ENCODE measurements around the gene RALGDS. TPM values are rescaled to one million over a fixed set of nuclear protein-coding genes. Genes with fewer than 3 reads are reported as not detected.

The RALGDS gene
- total and polyA plus RNA-seq, 9 of the 15 experiments (the other 6 are each of a cell fraction or from before 2014, with no cell fraction given), result 0.75 to 43.3 (median 27.1) TPM

DNA sequence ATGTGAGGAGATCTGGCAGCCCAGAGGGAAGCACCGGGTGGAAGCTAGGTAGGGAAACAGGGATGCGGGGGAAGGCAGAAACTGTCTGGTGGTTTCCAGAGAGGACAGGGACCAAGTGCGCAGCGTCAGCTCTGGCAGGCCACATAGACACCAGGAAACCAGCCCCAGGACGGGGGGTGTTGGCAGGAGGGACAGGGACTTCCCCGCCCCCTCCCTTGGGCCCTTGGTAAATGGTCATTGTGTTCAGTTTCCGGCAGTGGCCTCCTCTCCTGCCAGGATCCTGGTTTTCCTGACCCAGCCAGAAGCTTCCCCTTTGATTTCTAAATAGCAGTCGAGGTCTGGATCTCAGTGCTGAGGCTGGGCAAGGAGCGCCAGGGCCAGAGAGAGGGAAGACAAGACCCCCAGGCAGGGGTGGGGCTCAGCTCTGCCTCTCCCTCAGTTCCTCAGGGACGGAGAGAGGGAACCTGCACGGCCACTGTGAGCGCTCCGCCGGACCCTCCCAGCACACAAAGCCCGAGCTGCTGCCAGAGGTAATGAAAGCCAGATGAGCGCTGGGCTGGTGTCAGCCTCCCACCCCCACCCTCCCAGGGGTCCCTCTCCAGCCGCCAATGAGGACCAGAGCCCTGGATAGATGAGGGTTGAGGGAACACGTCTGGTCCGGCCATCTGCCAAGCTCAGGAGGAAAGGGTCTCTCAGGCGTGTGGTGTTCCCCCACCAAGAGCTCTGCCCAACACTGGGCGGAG, 1.8 kb downstream of the RALGDS start:
- no peak for ATAC-seq
- intact Hi-C loops (cut with micrococcal nuclease), result no loop called here
- DNase-seq (ENCODE audit: extremely low read depth in 1 of 4, low spot score in 3 of 4), result no peak
- Histone ChIP-seq H4K20me1 (replicated peaks; ENCODE audit: control insufficient read depth, insufficient read depth, low read length) (peaks cover 16% of the 10 kb centered on the region), H3K4me2 (ENCODE audit: insufficient read depth, low read length) (peak overlapping the region; percentile 78), H3K4me3 (no peak overlapping the region), H3K36me3 (ENCODE audit: control insufficient read depth, insufficient read depth, low read length) (peaks cover 17% of the 10 kb centered on the region; the same call in 2 of the 3 replicates), H3K4me1 (replicated peaks in 1 of 2; ENCODE audit: control insufficient read depth in 2 of 2, insufficient read depth in 2 of 2, low read length in 2 of 2) (peaks cover 55 to 95% of the 10 kb centered on the region in 2 experiments), H3K27ac (ENCODE audit: extremely low read depth, low read depth, low read length) (no peak overlapping the region), H3K9ac (ENCODE audit: insufficient read depth in 1 of 2, low read depth in 2 of 2, low read length in 2 of 2) (peak overlapping the region; percentile 21 to 94; a peak in 3 of 4 replicates), H2AFZ (ENCODE audit: low read depth, low read length) (no peak overlapping the region), H3K9me1 (ENCODE audit: control insufficient read depth, insufficient read depth, low read length) (no peaks in the 10 kb centered on the region), H3K9me3 (replicated peaks; ENCODE audit: control insufficient read depth, insufficient read depth, low read depth, low read length) (no peaks in the 10 kb centered on the region), H3K27me3 (ENCODE audit: control insufficient read depth in 2 of 2, insufficient read depth in 2 of 2, low read length in 2 of 2) (no peaks in the 10 kb centered on the region), H3K79me2 (ENCODE audit: control insufficient read depth, insufficient read depth, low read length) (peaks cover 84% of the 10 kb centered on the region)
- no peak for FAIRE-seq
- no TSS peak for BruUV-seq (replicated peaks)
- in situ Hi-C loops (cut with MboI), result no loop called here
- POLR2A ChIA-PET, result interaction anchor here (0.6 to 2.8 kb wide), 5 partner anchors 11 to 1037 kb away, joined by 3 to 12 read pairs (median 3); no protein-coding TSS in a partner anchor
- CTCF ChIA-PET (ENCODE audit: low intra/inter-chr PET ratio), result no interaction called here
- 89% methylated on average over 17 of the region's 21 CpGs for WGBS (ENCODE audit: insufficient coverage, low coverage, missing lambda C conversion rate)
- no peak for TF ChIP-seq ZKSCAN8 (CRISPR knock-in tag; IDR thresholded peaks at IDR 0.05)
- TF ChIP-seq POLR3G (IDR thresholded peaks at IDR 0.05; ENCODE audit: extremely low read depth, insufficient read length, insufficient replicate concordance), result no peak
- no peak for TF ChIP-seq EZH2 (IDR thresholded peaks at IDR 0.05; ENCODE audit: borderline replicate concordance, low read depth, low read length)
- no peak for TF ChIP-seq POLR2B (IDR thresholded peaks at IDR 0.05; ENCODE audit: low read depth, partially characterized antibody)
- no peak for TF ChIP-seq NR2F6 (CRISPR knock-in tag; IDR thresholded peaks at IDR 0.05)
- TF ChIP-seq CREB1 (IDR thresholded peaks at IDR 0.05), result no peak
- no peak for TF ChIP-seq CREB1 (CRISPR knock-in tag; IDR thresholded peaks at IDR 0.05)
- TF ChIP-seq ZNF143 (CRISPR knock-in tag; IDR thresholded peaks at IDR 0.05), result no peak
- TF ChIP-seq NCOR1 (IDR thresholded peaks at IDR 0.05), result no peak
- no peak for TF ChIP-seq TBP (optimal IDR thresholded peaks at IDR 0.05; ENCODE audit: low read depth, low read length)
- TF ChIP-seq, protein P1, sequence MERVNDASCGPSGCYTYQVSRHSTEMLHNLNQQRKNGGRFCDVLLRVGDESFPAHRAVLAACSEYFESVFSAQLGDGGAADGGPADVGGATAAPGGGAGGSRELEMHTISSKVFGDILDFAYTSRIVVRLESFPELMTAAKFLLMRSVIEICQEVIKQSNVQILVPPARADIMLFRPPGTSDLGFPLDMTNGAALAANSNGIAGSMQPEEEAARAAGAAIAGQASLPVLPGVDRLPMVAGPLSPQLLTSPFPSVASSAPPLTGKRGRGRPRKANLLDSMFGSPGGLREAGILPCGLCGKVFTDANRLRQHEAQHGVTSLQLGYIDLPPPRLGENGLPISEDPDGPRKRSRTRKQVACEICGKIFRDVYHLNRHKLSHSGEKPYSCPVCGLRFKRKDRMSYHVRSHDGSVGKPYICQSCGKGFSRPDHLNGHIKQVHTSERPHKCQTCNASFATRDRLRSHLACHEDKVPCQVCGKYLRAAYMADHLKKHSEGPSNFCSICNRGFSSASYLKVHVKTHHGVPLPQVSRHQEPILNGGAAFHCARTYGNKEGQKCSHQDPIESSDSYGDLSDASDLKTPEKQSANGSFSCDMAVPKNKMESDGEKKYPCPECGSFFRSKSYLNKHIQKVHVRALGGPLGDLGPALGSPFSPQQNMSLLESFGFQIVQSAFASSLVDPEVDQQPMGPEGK (CRISPR knock-in tag; IDR thresholded peaks at IDR 0.05; ENCODE audit: borderline replicate concordance), result no peak
- 0 out of 2 replicates have a peak, but pooled peaks have one; percentile 38 for TF ChIP-seq SP1 (CRISPR knock-in tag; IDR thresholded peaks at IDR 0.05)
- no peak for TF ChIP-seq HDAC2 (IDR thresholded peaks at IDR 0.05)
- TF ChIP-seq LARP7 (IDR thresholded peaks at IDR 0.05), result no peak
- TF ChIP-seq ATF3 (IDR thresholded peaks at IDR 0.05), result no peak
- TF ChIP-seq ATF3 (CRISPR knock-in tag; conservative IDR thresholded peaks at IDR 0.05), result no peak
- TF ChIP-seq EHMT2 (IDR thresholded peaks at IDR 0.05), result no peak
- TF ChIP-seq POLR2G (IDR thresholded peaks at IDR 0.05; ENCODE audit: low read depth, low read length), result peak; percentile 27
- TF ChIP-seq RBM17 (IDR thresholded peaks at IDR 0.05; ENCODE audit: borderline replicate concordance, low read depth, low read length), result no peak
- TF ChIP-seq HNRNPLL (IDR thresholded peaks at IDR 0.05; ENCODE audit: low read depth, low read length, poor library complexity, severe bottlenecking), result no peak
- TF ChIP-seq U2AF2 (optimal IDR thresholded peaks at IDR 0.05; ENCODE audit: low read depth, low read length), result no peak
